BJ (cell line): ENCODE measurements around the gene AVPR2. TPM values are rescaled to one million over a fixed set of nuclear protein-coding genes. Genes with fewer than 3 reads are reported as not detected.

Experiments used
- CTCF ChIA-PET: fragments of 350-600 bp; formaldehyde crosslinking; extraction: SDS; loops from one replicate; lab custom pipeline; 2021; ENCODE audit warnings: antibody characterized with exemption, inconsistent platforms; lab: Yijun Ruan, JAX
- POLR2A ChIA-PET: fragments of 300-600 bp; sonication (Branson Sonifier 250); formaldehyde crosslinking; extraction: SDS; loops from one replicate; lab custom pipeline; 2021; ENCODE audit warnings: antibody characterized with exemption; lab: Charles Lee
- DNase-seq: peaks from one replicate; pipeline ENCODE4 v3.0.0-alpha.2; 2011; ENCODE audit warnings: low read depth
- H3K27me3 ChIP-seq: 2 replicates; pipeline ENCODE4 v1.6.0; 2011; ENCODE audit warnings: low read length; ENCODE audit not compliant: control insufficient read depth, insufficient read depth
- H3K36me3 ChIP-seq: 2 replicates; pipeline ENCODE4 v1.5.1; 2011; ENCODE audit warnings: low read length; ENCODE audit not compliant: control insufficient read depth, insufficient read depth
- H3K4me3 ChIP-seq: 2 replicates; pipeline ENCODE4 v1.5.1; 2011; ENCODE audit warnings: low read depth, mild to moderate bottlenecking, control low read depth, low read length
- polyA plus RNA-seq: library from polyadenylated mRNA; depleted of rRNA; stranded (reverse); fragments of >200 nt; gene quantifications from 2 replicates; pipeline ENCODE4 v1.2.3, GENCODE V29; 2011
- TF ChIP-seq, protein P1 (sequence below): IDR thresholded peaks from 2 replicates; pipeline ENCODE4 v1.5.1; 2011; ENCODE audit warnings: low read depth, mild to moderate bottlenecking, control low read depth, inconsistent platforms, low read length, moderate library complexity; ENCODE audit not compliant: insufficient read depth

AVPR2 gene
- polyA plus RNA-seq, 1 experiment, result not detected

DNA sequence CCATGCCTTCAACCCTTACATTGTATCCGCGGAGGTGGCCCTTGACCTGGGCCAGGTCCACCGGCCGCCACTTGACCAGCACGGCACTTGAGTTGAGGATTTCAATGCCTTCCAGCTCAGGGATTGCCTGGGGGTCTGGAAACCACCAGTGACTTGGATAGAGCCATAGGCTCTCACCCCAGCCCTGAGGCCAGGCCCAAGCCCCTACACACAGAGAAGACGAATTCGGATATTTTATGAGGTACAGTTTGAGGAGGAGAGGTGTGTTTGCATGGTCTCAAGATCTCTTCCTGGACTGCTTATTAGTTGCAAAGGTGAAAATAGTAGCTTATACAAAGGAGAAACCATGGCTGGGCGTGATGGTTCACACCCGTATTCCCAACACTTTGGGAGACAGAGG lies 38.8 kb upstream of the AVPR2 start:
- DNase-seq, result no peak
- TF ChIP-seq, protein P1, sequence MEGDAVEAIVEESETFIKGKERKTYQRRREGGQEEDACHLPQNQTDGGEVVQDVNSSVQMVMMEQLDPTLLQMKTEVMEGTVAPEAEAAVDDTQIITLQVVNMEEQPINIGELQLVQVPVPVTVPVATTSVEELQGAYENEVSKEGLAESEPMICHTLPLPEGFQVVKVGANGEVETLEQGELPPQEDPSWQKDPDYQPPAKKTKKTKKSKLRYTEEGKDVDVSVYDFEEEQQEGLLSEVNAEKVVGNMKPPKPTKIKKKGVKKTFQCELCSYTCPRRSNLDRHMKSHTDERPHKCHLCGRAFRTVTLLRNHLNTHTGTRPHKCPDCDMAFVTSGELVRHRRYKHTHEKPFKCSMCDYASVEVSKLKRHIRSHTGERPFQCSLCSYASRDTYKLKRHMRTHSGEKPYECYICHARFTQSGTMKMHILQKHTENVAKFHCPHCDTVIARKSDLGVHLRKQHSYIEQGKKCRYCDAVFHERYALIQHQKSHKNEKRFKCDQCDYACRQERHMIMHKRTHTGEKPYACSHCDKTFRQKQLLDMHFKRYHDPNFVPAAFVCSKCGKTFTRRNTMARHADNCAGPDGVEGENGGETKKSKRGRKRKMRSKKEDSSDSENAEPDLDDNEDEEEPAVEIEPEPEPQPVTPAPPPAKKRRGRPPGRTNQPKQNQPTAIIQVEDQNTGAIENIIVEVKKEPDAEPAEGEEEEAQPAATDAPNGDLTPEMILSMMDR, result no peak
- no peaks in the 10 kb centered on the region for H3K27me3 ChIP-seq
- no peak overlapping the region for H3K4me3 ChIP-seq
- CTCF ChIA-PET, result no interaction called here
- H3K36me3 ChIP-seq, result peaks cover 6% of the 10 kb centered on the region
- POLR2A ChIA-PET, result no interaction called here

DNA sequence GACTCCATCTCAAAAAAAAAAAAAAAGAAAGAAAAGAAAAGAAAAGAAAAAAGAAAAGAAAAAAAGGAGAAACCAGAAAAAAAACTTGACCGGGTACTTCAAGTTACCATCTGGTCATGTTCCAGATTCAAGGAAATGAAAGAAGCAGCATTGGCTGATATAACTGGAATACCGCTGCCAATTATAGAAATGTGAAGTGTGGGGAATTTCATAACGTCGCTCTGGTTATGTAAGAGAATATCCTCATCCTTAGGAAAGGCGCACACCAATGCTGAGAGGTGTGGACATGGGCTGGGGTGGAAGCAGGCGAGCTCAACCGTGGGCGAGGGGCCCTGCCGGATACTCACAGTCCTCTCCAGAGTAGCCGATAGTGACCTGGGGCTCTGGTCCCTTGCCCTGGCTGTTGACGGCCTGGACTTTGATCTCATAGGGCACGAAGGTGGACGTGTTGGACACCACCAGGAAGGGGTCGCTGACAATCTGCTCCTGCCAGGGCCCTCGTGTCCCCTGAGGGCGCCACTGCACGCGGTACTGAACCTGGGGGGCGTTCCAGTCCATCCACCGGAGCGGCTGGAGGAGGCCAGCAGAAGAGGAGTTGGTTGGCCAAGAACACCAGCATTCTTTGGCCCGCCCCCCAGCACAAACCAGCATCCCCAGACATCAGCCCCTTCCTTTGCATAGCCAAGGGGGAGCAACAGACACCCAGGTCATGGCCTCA lies 38.0 kb upstream of the AVPR2 start:
- Histone ChIP-seq H3K27me3 (no peaks in the 10 kb centered on the region), H3K36me3 (peaks cover 6% of the 10 kb centered on the region), H3K4me3 (no peak overlapping the region)
- TF ChIP-seq, protein P1, result no peak
- POLR2A ChIA-PET, result no interaction called here
- DNase-seq, result no peak
- CTCF ChIA-PET, result no interaction called here

DNA sequence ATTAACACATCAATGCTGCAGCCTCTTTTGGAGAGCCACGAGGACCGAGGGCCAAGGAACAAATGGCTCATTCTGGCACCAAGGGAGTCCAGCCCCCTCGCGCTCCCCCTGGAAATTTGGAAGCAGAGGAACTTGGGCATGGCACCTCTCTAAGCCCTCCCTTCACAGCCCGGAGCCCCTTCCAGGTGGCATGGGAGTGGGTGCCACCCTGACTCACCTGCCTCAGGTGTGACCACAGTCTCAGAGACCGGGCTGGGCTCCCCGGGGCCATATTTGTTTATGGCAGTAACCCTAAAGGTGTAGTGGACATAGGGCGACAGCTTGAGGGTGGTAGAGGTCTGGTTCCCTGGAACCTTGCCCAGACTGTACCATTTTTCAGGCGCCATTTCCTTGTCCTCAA lies 37.3 kb upstream of the AVPR2 start:
- peaks cover 7% of the 10 kb centered on the region for H3K36me3 ChIP-seq
- no peak overlapping the region for H3K4me3 ChIP-seq
- POLR2A ChIA-PET, result no interaction called here
- no peaks in the 10 kb centered on the region for H3K27me3 ChIP-seq
- DNase-seq, result no peak
- CTCF ChIA-PET, result no interaction called here
- TF ChIP-seq, protein P1, result no peak

DNA sequence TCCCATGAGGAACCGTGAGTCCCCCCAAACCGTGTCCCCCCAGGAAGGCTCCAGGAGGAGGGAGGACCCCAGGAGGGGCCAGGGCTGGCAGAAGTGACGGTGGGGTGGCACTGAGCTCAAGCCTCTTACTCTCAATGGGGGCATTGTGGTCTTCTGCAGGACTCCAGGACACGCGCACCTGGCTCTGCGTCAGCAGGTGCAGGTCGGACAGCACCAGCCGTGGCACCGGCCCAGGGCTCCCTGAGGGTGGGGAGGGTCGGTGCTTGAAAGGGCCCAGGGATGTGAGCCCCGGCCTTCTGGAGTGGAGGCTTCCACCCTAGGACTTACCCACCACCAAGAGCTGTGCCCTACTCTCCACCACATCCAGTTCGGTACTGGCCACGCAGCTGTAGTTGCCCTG lies 36.8 kb upstream of the AVPR2 start:
- TF ChIP-seq, protein P1, result no peak
- Histone ChIP-seq H3K27me3 (no peaks in the 10 kb centered on the region), H3K36me3 (peaks cover 9% of the 10 kb centered on the region), H3K4me3 (no peak overlapping the region)
- no peak for DNase-seq
- ChIA-PET CTCF (no interaction called here), POLR2A (no interaction called here)

DNA sequence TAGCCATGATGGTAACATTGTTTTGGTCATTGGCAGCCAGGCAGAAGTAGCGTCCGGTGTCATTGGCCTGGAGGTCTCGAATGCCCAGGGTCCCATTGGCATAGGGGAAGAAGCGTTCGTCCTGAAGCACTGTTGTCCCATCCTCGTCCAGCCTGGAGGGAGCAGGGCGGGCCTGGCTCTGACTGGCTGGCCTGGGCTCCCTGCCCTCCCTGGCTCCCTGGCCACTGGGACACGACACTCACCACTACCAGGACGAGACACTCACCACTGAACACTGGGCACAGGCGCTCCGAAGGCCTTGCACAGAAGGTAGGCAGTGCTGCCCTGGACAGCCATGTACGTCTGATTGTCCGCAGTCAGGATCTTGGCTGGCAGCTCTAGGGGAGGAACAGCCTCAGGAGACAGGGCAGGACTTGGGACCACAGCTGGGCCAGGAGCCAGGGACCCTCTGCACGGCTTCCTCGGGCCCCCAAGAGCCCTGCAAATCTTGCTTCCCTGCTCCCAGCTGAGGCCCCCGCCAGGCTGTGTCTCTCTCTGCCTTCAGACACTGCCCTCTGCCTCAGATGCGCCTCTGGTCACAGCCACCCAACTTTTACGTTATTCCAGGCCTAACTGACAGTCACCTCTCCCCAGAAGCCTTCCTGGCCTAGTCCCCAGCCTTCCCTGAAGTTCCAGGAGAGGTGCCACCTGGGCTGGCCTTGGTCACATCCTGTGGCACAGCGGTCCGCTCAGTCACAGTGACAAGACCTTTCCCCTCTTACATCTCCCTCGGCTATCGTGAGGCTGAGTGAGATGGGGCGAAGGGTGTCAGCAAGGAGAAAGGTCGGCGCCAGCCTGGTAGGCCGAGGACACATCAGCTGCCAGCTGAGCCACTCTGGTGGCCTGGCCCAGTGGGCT lies 35.6 kb upstream of the AVPR2 start:
- Histone ChIP-seq H3K27me3 (no peaks in the 10 kb centered on the region), H3K4me3 (no peak overlapping the region), H3K36me3 (peaks cover 9% of the 10 kb centered on the region)
- no peak for DNase-seq
- TF ChIP-seq, protein P1, result no peak
- ChIA-PET CTCF (no interaction called here), POLR2A (no interaction called here)
